Panc1 (cell line): ENCODE measurements around the gene ZNF892. TPM values are rescaled to one million over a fixed set of nuclear protein-coding genes. Genes with fewer than 3 reads are reported as not detected.

Source experiments
- ATAC-seq: fragments of 200-7000 bp; cut with Tn5 transposase; 2 replicates; pipeline ENCODE4 v1.9.1; 2020; ENCODE audit warnings: mild to moderate bottlenecking, moderate library complexity
- BruUV-seq: library from RNA; stranded (reverse); fragments of 400-500 nt; replicated peaks from 2 replicates; lab custom pipeline; 2021; lab: Mats Ljungman, UMichigan
- CTCF ChIA-PET: fragments of 300-600 bp; sonication (Branson Sonifier 250); formaldehyde crosslinking; loops from one replicate; lab custom pipeline; 2022; ENCODE audit warnings: antibody characterized with exemption; lab: Charles Lee
- POLR2A ChIA-PET: fragments of 300-600 bp; sonication (Branson Sonifier 250); formaldehyde crosslinking; loops from one replicate; lab custom pipeline; 2022; ENCODE audit warnings: antibody characterized with exemption; lab: Charles Lee
- DNase-seq: peaks from one replicate; pipeline ENCODE4 v3.0.0-alpha.2; 2010; ENCODE audit warnings: low read depth, low spot score
- H3K27ac ChIP-seq: 2 replicates; pipeline ENCODE4 v1.5.1; 2011; ENCODE audit warnings: mild to moderate bottlenecking, low read length, inconsistent platforms
- H3K27me3 ChIP-seq: fragments of 200-500 bp; sonication (Bioruptor generic); 2 replicates; pipeline ENCODE4 v1.6.0; 2014; ENCODE audit warnings: low read length, inconsistent platforms; ENCODE audit not compliant: control insufficient read depth, insufficient read depth
- H3K36me3 ChIP-seq: fragments of 200-500 bp; sonication (Bioruptor generic); 2 replicates; pipeline ENCODE4 v1.5.1; 2014; ENCODE audit warnings: inconsistent platforms, mild to moderate bottlenecking, low read length, moderate library complexity; ENCODE audit not compliant: control insufficient read depth, insufficient read depth
- H3K4me1 ChIP-seq: 2 replicates; pipeline ENCODE4 v1.5.1; 2011; ENCODE audit warnings: inconsistent platforms, mild to moderate bottlenecking, low read length, moderate library complexity; ENCODE audit not compliant: control insufficient read depth, insufficient read depth
- H3K4me3 ChIP-seq, 2 experiments: 2 replicates each; pipeline ENCODE4 v1.5.1; 2011 to 2012; ENCODE audit warnings: low read depth in 2 of 2, low read length in 2 of 2, mild to moderate bottlenecking in 2 of 2, inconsistent platforms in 1 of 2, moderate library complexity in 1 of 2
- H3K9me3 ChIP-seq: fragments of 200-500 bp; sonication (Bioruptor generic); 2 replicates; pipeline ENCODE4 v1.5.1; 2014; ENCODE audit warnings: low read depth, mild to moderate bottlenecking, inconsistent platforms, low read length, moderate library complexity; ENCODE audit not compliant: control insufficient read depth, insufficient read depth
- POLR2AphosphoS5 ChIP-seq: IDR thresholded peaks from 2 replicates; pipeline ENCODE4 v1.6.1; 2012; ENCODE audit warnings: mild to moderate bottlenecking, low read depth, low read length, moderate library complexity
- SIN3A ChIP-seq: IDR thresholded peaks from 2 replicates; pipeline ENCODE4 v1.6.1; 2012; ENCODE audit warnings: low read depth, mild to moderate bottlenecking, low read length, moderate library complexity, borderline replicate concordance; ENCODE audit not compliant: insufficient read depth
- TCF7L2 ChIP-seq: IDR thresholded peaks from 2 replicates; pipeline ENCODE4 v1.6.1; 2011; ENCODE audit warnings: mild to moderate bottlenecking, low read depth, low read length, inconsistent platforms
- in situ Hi-C: cut with HindIII; loops from 2 replicates; pipeline ENCODE4 v1.10.0; 2016; ENCODE audit warnings: low sequenced_read_pairs, low pct_unique_long_range_greater_than_20kb
- intact Hi-C: fragments of 100-400 bp; cut with micrococcal nuclease; formaldehyde crosslinking; loops from one replicate; pipeline ENCODE4 v1.10.0; 2022; ENCODE audit not compliant: unreplicated experiment
- total RNA-seq: library from RNA; stranded (reverse); gene quantifications from one replicate; pipeline ENCODE4 v1.2.1, GENCODE V29; 2021; ENCODE audit not compliant: unreplicated experiment
- TF ChIP-seq, protein P1 (sequence below): fragments of 450-650 bp; IDR thresholded peaks from 2 replicates; pipeline ENCODE4 v1.5.1; 2017; ENCODE audit warnings: mild to moderate bottlenecking
- TF ChIP-seq, protein P2 (sequence below), 2 experiments: IDR thresholded peaks; 2 replicates each; pipeline ENCODE4 v1.6.1; 2011 to 2012; ENCODE audit warnings: low read depth in 2 of 2, control low read depth in 1 of 2, low read length in 1 of 2, mild to moderate bottlenecking in 1 of 2, moderate library complexity in 1 of 2; ENCODE audit not compliant: insufficient read depth in 1 of 2

Gene ZNF892
- total RNA-seq, 1 experiment from 2014 or later, result 8.1 TPM

- in situ Hi-C loops (no loop called here), intact Hi-C loops (no loop called here)
- H3K27me3 ChIP-seq, result no peaks in the 10 kb centered on the region
- TSS peak; percentile 94 for BruUV-seq
- no peak for ATAC-seq
- H3K36me3 ChIP-seq, result 0 out of 2 replicates have a peak, but pooled peaks cover under 1% of the 10 kb centered on the region
- ChIA-PET CTCF (no interaction called here), POLR2A (interaction anchor here (0.6 to 0.7 kb wide), 2 partner anchors 10 to 60 kb away, joined by 3 read pairs; no protein-coding TSS in a partner anchor)
- H3K27ac ChIP-seq, result peak overlapping the region; percentile 83
- no peak for DNase-seq
- H3K4me1 ChIP-seq, result peaks cover 4% of the 10 kb centered on the region; the same call in 1 of the 2 replicates
- TF ChIP-seq SIN3A, result no peak
- no peak for TF ChIP-seq POLR2AphosphoS5
- TF ChIP-seq, protein P1, sequence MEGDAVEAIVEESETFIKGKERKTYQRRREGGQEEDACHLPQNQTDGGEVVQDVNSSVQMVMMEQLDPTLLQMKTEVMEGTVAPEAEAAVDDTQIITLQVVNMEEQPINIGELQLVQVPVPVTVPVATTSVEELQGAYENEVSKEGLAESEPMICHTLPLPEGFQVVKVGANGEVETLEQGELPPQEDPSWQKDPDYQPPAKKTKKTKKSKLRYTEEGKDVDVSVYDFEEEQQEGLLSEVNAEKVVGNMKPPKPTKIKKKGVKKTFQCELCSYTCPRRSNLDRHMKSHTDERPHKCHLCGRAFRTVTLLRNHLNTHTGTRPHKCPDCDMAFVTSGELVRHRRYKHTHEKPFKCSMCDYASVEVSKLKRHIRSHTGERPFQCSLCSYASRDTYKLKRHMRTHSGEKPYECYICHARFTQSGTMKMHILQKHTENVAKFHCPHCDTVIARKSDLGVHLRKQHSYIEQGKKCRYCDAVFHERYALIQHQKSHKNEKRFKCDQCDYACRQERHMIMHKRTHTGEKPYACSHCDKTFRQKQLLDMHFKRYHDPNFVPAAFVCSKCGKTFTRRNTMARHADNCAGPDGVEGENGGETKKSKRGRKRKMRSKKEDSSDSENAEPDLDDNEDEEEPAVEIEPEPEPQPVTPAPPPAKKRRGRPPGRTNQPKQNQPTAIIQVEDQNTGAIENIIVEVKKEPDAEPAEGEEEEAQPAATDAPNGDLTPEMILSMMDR, result no peak
- TF ChIP-seq, protein P2, sequence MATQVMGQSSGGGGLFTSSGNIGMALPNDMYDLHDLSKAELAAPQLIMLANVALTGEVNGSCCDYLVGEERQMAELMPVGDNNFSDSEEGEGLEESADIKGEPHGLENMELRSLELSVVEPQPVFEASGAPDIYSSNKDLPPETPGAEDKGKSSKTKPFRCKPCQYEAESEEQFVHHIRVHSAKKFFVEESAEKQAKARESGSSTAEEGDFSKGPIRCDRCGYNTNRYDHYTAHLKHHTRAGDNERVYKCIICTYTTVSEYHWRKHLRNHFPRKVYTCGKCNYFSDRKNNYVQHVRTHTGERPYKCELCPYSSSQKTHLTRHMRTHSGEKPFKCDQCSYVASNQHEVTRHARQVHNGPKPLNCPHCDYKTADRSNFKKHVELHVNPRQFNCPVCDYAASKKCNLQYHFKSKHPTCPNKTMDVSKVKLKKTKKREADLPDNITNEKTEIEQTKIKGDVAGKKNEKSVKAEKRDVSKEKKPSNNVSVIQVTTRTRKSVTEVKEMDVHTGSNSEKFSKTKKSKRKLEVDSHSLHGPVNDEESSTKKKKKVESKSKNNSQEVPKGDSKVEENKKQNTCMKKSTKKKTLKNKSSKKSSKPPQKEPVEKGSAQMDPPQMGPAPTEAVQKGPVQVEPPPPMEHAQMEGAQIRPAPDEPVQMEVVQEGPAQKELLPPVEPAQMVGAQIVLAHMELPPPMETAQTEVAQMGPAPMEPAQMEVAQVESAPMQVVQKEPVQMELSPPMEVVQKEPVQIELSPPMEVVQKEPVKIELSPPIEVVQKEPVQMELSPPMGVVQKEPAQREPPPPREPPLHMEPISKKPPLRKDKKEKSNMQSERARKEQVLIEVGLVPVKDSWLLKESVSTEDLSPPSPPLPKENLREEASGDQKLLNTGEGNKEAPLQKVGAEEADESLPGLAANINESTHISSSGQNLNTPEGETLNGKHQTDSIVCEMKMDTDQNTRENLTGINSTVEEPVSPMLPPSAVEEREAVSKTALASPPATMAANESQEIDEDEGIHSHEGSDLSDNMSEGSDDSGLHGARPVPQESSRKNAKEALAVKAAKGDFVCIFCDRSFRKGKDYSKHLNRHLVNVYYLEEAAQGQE (IDR thresholded peaks at IDR 0.05; ENCODE audit: insufficient read depth in 1 of 2, low read depth in 2 of 2, low read length in 1 of 2), result no peak
- TF ChIP-seq TCF7L2, result no peak
- H3K4me3 ChIP-seq, result peak overlapping the region; percentile 61 to 71
- H3K9me3 ChIP-seq, result peaks cover 31% of the 10 kb centered on the region
Measured at GRCh38 chr2:95206096-95206495, 1.2 kb upstream of the ZNF892 start.

- Histone ChIP-seq H3K27ac (peak overlapping the region; percentile 83), H3K36me3 (peaks cover 4% of the 10 kb centered on the region), H3K27me3 (no peaks in the 10 kb centered on the region), H3K4me1 (peaks cover 4% of the 10 kb centered on the region; the same call in 1 of the 2 replicates), H3K9me3 (peaks cover 51% of the 10 kb centered on the region), H3K4me3 (peak overlapping the region; percentile 61 to 71)
- intact Hi-C loops (no loop called here), in situ Hi-C loops (no loop called here)
- POLR2A ChIA-PET, result no interaction called here
- ATAC-seq (no peak), DNase-seq (no peak)
- CTCF ChIA-PET, result no interaction called here
- BruUV-seq, result no TSS peak
- TF ChIP-seq TCF7L2, result no peak
- TF ChIP-seq POLR2AphosphoS5, result no peak
- TF ChIP-seq, protein P2 (IDR thresholded peaks at IDR 0.05; ENCODE audit: insufficient read depth in 1 of 2, low read depth in 2 of 2, low read length in 1 of 2), result no peak
- no peak for TF ChIP-seq SIN3A
- TF ChIP-seq, protein P1, result no peak
Measured at GRCh38 chr2:95208106-95208505, 785 bp downstream of the ZNF892 start.
